WTC11 (cell line): ENCODE results near the gene DEDD2.

Experiments
- CTCF ChIP-seq: fragments of 200-600 bp; IDR thresholded peaks from 2 replicates; pipeline ENCODE4 v1.8.0; 2022; ENCODE audit warnings: antibody characterized with exemption
- HMGXB4 ChIP-seq: sonication (generic); formaldehyde crosslinking; IDR thresholded peaks from 2 replicates; pipeline ENCODE4 v1.8.1; 2023; ENCODE audit warnings: mild to moderate bottlenecking, moderate library complexity, missing genetic modification reagents
- JAZF1 ChIP-seq: fragments of 250-450 bp; sonication (Bioruptor Pico); IDR thresholded peaks from 2 replicates; pipeline ENCODE4 v1.9.0; 2021; ENCODE audit warnings: moderate library complexity, mild to moderate bottlenecking, inconsistent platforms
- MXD4 ChIP-seq: fragments of 250-450 bp; sonication (Bioruptor Pico); IDR thresholded peaks from 2 replicates; pipeline ENCODE4 v1.8.0; 2021; ENCODE audit warnings: mild to moderate bottlenecking, moderate library complexity, borderline replicate concordance
- RELA ChIP-seq: sonication (generic); formaldehyde crosslinking; IDR thresholded peaks from 2 replicates; pipeline ENCODE4 v1.8.1; 2022; ENCODE audit warnings: missing genetic modification reagents, mild to moderate bottlenecking, borderline replicate concordance
- TEAD1 ChIP-seq: sonication (generic); formaldehyde crosslinking; IDR thresholded peaks from 2 replicates; pipeline ENCODE4 v1.8.0; 2022; ENCODE audit warnings: mild to moderate bottlenecking, missing genetic modification reagents
- USF2 ChIP-seq: sonication (generic); formaldehyde crosslinking; IDR thresholded peaks from 2 replicates; pipeline ENCODE4 v1.8.1; 2023; ENCODE audit warnings: mild to moderate bottlenecking, missing genetic modification reagents, moderate library complexity
- ZBTB43 ChIP-seq: sonication (generic); formaldehyde crosslinking; IDR thresholded peaks from 2 replicates; pipeline ENCODE4 v1.8.1; 2023; ENCODE audit warnings: mild to moderate bottlenecking, missing genetic modification reagents
- ZNF121 ChIP-seq: sonication (generic); formaldehyde crosslinking; IDR thresholded peaks from 2 replicates; pipeline ENCODE4 v1.8.0; 2023; ENCODE audit warnings: missing genetic modification reagents

- TF ChIP-seq ZNF121 (CRISPR knock-in tag) (no peak), CTCF (no peak), HMGXB4 (CRISPR knock-in tag) (no peak), USF2 (CRISPR knock-in tag) (no peak), MXD4 (CRISPR knock-in tag) (no peak), JAZF1 (no peak), ZBTB43 (CRISPR knock-in tag) (no peak), RELA (no peak), TEAD1 (no peak)
Measured at GRCh38 chr19:42204664-42205063, 12.8 kb downstream of the DEDD2 start.
